Uterus (tissue), 2 donors: Measurements from ENCODE around the gene OLIG1.

Source experiments
- POLR2A ChIP-seq, 2 donors: fragments of 450-650 bp; IDR thresholded peaks; one replicate each; pipeline ENCODE4 v1.6.1; 2016; ENCODE audit warnings: antibody characterized with exemption in 2 of 2, mild to moderate bottlenecking in 1 of 2, moderate library complexity in 1 of 2
- TF ChIP-seq, protein P1 (sequence below), 4 experiments: fragments of 200-600 bp in 2 of 4; fragments of 450-650 bp in 2 of 4; sonication (generic) in 2 of 4; IDR thresholded peaks; one replicate each; pipeline ENCODE4 v1.5.1; 2016 to 2019; ENCODE audit warnings: antibody characterized with exemption in 4 of 4, mild to moderate bottlenecking in 2 of 4, moderate library complexity in 1 of 4

DNA sequence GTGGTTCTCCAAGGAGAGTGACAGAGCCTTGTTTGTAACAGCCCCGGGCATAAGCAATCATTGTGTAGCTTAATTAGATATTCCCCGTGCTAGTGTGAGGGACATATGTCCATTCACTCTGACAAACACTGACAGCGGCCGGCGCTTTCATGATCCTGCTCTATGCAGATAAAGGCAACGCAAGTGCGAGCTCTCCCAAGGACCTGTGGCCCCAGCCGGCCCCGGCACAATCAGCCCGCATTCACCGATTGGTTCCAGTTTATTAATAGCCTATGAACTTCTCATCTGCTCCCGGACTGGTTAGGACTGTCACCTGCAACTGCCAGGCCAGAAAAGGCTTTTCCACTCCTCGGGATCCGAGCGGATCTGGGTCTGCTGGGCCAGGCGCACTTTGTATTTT, 18.0 kb upstream of the OLIG1 start:
- TF ChIP-seq, protein P1, sequence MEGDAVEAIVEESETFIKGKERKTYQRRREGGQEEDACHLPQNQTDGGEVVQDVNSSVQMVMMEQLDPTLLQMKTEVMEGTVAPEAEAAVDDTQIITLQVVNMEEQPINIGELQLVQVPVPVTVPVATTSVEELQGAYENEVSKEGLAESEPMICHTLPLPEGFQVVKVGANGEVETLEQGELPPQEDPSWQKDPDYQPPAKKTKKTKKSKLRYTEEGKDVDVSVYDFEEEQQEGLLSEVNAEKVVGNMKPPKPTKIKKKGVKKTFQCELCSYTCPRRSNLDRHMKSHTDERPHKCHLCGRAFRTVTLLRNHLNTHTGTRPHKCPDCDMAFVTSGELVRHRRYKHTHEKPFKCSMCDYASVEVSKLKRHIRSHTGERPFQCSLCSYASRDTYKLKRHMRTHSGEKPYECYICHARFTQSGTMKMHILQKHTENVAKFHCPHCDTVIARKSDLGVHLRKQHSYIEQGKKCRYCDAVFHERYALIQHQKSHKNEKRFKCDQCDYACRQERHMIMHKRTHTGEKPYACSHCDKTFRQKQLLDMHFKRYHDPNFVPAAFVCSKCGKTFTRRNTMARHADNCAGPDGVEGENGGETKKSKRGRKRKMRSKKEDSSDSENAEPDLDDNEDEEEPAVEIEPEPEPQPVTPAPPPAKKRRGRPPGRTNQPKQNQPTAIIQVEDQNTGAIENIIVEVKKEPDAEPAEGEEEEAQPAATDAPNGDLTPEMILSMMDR (IDR thresholded peaks at IDR 0.05): no peak
- no peak for TF ChIP-seq POLR2A (IDR thresholded peaks at IDR 0.05)
